ENCODE measurements around the gene C1QTNF2. TPM values are rescaled to one million over a fixed set of nuclear protein-coding genes. Genes with fewer than 3 reads are reported as not detected.

Gene C1QTNF2
- total and polyA plus RNA-seq, 10 of the 15 experiments (the other 5 are each of a cell fraction or from before 2014, with no cell fraction given) = not detected

DNA sequence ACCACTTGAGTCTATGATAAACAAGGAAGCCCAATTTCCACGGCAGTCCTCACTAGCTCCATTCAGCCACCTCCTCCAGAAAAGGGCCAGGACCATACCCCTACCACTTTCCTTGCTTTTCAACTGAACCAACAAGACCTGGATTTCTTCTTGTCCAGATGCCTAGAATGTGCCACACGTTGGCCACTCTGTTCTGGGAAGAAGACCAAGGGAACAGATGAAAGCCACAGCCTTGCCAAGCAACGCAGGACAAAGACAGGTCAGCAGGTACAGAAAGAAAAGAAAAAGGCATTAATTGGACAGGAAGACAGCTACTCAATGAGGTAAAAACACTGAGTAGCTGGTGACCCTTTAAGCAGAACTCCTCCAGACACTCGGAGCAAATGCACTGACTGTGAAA, 60.3 kb downstream of the C1QTNF2 start:
- ATAC-seq = no peak
- FAIRE-seq = no peak
- TF ChIP-seq, protein P1, sequence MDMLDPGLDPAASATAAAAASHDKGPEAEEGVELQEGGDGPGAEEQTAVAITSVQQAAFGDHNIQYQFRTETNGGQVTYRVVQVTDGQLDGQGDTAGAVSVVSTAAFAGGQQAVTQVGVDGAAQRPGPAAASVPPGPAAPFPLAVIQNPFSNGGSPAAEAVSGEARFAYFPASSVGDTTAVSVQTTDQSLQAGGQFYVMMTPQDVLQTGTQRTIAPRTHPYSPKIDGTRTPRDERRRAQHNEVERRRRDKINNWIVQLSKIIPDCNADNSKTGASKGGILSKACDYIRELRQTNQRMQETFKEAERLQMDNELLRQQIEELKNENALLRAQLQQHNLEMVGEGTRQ (IDR thresholded peaks at IDR 0.05; ENCODE audit: borderline replicate concordance, low read depth, low read length) = no peak
- TF ChIP-seq YY1 (IDR thresholded peaks at IDR 0.05; ENCODE audit: low read depth, low read length) (no peak), STAT1 (conservative IDR thresholded peaks at IDR 0.05) (no peak), KDM1A (IDR thresholded peaks at IDR 0.05; ENCODE audit: borderline replicate concordance) (no peak), SIX5 (IDR thresholded peaks at IDR 0.05; ENCODE audit: low read depth, low read length, severe bottlenecking) (no peak), POLR2AphosphoS2 (IDR thresholded peaks at IDR 0.05; ENCODE audit: low read depth, low read length) (no peak), TAF1 (IDR thresholded peaks at IDR 0.05; ENCODE audit: borderline replicate concordance, low read depth, low read length) (no peak), ZNF217 (IDR thresholded peaks at IDR 0.05) (no peak), SREBF2 (IDR thresholded peaks at IDR 0.05; ENCODE audit: low read length) (no peak), ZSCAN29 (IDR thresholded peaks at IDR 0.05) (no peak), CHD4 (IDR thresholded peaks at IDR 0.05) (no peak), ZBED1 (IDR thresholded peaks at IDR 0.05; ENCODE audit: borderline replicate concordance) (no peak), NR2F1 (conservative IDR thresholded peaks at IDR 0.05) (no peak)
- TF ChIP-seq, protein P2, sequence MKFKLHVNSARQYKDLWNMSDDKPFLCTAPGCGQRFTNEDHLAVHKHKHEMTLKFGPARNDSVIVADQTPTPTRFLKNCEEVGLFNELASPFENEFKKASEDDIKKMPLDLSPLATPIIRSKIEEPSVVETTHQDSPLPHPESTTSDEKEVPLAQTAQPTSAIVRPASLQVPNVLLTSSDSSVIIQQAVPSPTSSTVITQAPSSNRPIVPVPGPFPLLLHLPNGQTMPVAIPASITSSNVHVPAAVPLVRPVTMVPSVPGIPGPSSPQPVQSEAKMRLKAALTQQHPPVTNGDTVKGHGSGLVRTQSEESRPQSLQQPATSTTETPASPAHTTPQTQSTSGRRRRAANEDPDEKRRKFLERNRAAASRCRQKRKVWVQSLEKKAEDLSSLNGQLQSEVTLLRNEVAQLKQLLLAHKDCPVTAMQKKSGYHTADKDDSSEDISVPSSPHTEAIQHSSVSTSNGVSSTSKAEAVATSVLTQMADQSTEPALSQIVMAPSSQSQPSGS (IDR thresholded peaks at IDR 0.05; ENCODE audit: low read length) = no peak
- TF ChIP-seq, protein P3, sequence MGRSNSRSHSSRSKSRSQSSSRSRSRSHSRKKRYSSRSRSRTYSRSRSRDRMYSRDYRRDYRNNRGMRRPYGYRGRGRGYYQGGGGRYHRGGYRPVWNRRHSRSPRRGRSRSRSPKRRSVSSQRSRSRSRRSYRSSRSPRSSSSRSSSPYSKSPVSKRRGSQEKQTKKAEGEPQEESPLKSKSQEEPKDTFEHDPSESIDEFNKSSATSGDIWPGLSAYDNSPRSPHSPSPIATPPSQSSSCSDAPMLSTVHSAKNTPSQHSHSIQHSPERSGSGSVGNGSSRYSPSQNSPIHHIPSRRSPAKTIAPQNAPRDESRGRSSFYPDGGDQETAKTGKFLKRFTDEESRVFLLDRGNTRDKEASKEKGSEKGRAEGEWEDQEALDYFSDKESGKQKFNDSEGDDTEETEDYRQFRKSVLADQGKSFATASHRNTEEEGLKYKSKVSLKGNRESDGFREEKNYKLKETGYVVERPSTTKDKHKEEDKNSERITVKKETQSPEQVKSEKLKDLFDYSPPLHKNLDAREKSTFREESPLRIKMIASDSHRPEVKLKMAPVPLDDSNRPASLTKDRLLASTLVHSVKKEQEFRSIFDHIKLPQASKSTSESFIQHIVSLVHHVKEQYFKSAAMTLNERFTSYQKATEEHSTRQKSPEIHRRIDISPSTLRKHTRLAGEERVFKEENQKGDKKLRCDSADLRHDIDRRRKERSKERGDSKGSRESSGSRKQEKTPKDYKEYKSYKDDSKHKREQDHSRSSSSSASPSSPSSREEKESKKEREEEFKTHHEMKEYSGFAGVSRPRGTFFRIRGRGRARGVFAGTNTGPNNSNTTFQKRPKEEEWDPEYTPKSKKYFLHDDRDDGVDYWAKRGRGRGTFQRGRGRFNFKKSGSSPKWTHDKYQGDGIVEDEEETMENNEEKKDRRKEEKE (IDR thresholded peaks at IDR 0.05) = no peak
- TF ChIP-seq, protein P4, sequence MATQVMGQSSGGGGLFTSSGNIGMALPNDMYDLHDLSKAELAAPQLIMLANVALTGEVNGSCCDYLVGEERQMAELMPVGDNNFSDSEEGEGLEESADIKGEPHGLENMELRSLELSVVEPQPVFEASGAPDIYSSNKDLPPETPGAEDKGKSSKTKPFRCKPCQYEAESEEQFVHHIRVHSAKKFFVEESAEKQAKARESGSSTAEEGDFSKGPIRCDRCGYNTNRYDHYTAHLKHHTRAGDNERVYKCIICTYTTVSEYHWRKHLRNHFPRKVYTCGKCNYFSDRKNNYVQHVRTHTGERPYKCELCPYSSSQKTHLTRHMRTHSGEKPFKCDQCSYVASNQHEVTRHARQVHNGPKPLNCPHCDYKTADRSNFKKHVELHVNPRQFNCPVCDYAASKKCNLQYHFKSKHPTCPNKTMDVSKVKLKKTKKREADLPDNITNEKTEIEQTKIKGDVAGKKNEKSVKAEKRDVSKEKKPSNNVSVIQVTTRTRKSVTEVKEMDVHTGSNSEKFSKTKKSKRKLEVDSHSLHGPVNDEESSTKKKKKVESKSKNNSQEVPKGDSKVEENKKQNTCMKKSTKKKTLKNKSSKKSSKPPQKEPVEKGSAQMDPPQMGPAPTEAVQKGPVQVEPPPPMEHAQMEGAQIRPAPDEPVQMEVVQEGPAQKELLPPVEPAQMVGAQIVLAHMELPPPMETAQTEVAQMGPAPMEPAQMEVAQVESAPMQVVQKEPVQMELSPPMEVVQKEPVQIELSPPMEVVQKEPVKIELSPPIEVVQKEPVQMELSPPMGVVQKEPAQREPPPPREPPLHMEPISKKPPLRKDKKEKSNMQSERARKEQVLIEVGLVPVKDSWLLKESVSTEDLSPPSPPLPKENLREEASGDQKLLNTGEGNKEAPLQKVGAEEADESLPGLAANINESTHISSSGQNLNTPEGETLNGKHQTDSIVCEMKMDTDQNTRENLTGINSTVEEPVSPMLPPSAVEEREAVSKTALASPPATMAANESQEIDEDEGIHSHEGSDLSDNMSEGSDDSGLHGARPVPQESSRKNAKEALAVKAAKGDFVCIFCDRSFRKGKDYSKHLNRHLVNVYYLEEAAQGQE (IDR thresholded peaks at IDR 0.05; ENCODE audit: low read depth, low read length) = no peak
- TF ChIP-seq, protein P5, sequence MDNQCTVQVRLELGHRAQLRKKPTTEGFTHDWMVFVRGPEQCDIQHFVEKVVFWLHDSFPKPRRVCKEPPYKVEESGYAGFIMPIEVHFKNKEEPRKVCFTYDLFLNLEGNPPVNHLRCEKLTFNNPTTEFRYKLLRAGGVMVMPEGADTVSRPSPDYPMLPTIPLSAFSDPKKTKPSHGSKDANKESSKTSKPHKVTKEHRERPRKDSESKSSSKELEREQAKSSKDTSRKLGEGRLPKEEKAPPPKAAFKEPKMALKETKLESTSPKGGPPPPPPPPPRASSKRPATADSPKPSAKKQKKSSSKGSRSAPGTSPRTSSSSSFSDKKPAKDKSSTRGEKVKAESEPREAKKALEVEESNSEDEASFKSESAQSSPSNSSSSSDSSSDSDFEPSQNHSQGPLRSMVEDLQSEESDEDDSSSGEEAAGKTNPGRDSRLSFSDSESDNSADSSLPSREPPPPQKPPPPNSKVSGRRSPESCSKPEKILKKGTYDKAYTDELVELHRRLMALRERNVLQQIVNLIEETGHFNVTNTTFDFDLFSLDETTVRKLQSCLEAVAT (IDR thresholded peaks at IDR 0.05) = no peak

More for the DNA sequence above, 60.3 kb downstream of the C1QTNF2 start:
- no peak overlapping the region for H3K9ac ChIP-seq (ENCODE audit: control insufficient read depth, insufficient read depth, low read length)
- ChIA-PET SMC1A (ENCODE audit: uncharacterized antibody, unreplicated experiment) (no interaction called here), CTCF (interaction anchor here (0.7 kb wide), 1 partner anchor 742 kb away, joined by 3 read pairs; no protein-coding TSS in a partner anchor), POLR2A (no interaction called here), RAD21 (ENCODE audit: unreplicated experiment) (no interaction called here)
- H3K36me3 ChIP-seq (ENCODE audit: control insufficient read depth in 2 of 2, insufficient read depth in 2 of 2, low read length in 1 of 2) = no peaks in the 10 kb centered on the region
- H3K4me1 ChIP-seq (ENCODE audit: control insufficient read depth, insufficient read depth, low read length) = no peaks in the 10 kb centered on the region
- no peak overlapping the region for H2AFZ ChIP-seq (ENCODE audit: control insufficient read depth, low read depth, low read length)
- no peaks in the 10 kb centered on the region for H3K79me2 ChIP-seq (ENCODE audit: control insufficient read depth, insufficient read depth, low read length)
- DNase-seq (ENCODE audit: low read depth, low spot score) = no peak
- H3K27ac ChIP-seq (ENCODE audit: control insufficient read depth, insufficient read depth) = no peak overlapping the region
- H3K9me3 ChIP-seq (replicated peaks; ENCODE audit: control insufficient read depth, insufficient read depth, low read length) = no peaks in the 10 kb centered on the region
- 31% methylated on average over 4 of the region's 4 CpGs for WGBS (ENCODE audit: insufficient coverage, insufficient replicate concordance, low lambda C conversion rate, missing lambda C conversion rate)
- in situ Hi-C loops (cut with MboI) (no loop called here), intact Hi-C loops (cut with micrococcal nuclease; ENCODE audit: unreplicated experiment) (no loop called here)
- H3K4me2 ChIP-seq (ENCODE audit: control insufficient read depth, insufficient read depth) = no peak overlapping the region
- no TSS peak for BruUV-seq (replicated peaks)
- H3K4me3 ChIP-seq = no peak overlapping the region
- peaks cover 9 to 16% of the 10 kb centered on the region in 2 experiments for H3K27me3 ChIP-seq (replicated peaks in 1 of 2; ENCODE audit: control insufficient read depth in 2 of 2, insufficient read depth in 2 of 2, low read length in 1 of 2)
- H4K20me1 ChIP-seq (ENCODE audit: control insufficient read depth, insufficient read depth) = no peaks in the 10 kb centered on the region

Data from GM12878 (cell line).